Hematopoietic multipotent progenitor cell treated with erythropoietin and hydrocortisone succinate and interleukin-3 and kit ligand, for 15 days (in vitro differentiated cells): ENCODE results near the gene SIRT5.
A peak's percentile ranks its signal among the peaks of the same experiment; 100 is the strongest.

ENCODE experiments used
- DNase-seq: peaks from one replicate; pipeline ENCODE4 v3.0.0-alpha.2; 2015; ENCODE audit warnings: low spot score

SIRT5 gene

DNA sequence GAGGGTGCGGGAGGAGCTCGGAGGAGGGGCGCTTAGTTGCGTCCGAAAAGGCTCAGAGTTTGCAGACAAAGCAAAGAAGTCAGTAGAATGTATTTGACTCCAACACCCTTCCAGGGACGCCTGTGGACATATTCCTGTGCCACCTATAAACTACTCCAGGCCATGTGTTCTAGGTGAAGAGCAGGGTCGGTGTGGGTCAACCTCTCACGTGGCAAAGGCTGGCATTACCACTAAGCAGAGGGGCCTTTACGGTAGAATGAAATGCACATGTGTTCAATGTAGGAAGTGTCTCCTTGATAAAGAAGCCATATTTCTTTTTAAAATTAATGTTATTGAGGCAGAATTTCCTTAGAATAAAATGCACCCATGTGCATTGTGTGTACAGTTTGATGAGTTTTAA, 15.4 kb downstream of the SIRT5 start:
- no peak for DNase-seq

DNA sequence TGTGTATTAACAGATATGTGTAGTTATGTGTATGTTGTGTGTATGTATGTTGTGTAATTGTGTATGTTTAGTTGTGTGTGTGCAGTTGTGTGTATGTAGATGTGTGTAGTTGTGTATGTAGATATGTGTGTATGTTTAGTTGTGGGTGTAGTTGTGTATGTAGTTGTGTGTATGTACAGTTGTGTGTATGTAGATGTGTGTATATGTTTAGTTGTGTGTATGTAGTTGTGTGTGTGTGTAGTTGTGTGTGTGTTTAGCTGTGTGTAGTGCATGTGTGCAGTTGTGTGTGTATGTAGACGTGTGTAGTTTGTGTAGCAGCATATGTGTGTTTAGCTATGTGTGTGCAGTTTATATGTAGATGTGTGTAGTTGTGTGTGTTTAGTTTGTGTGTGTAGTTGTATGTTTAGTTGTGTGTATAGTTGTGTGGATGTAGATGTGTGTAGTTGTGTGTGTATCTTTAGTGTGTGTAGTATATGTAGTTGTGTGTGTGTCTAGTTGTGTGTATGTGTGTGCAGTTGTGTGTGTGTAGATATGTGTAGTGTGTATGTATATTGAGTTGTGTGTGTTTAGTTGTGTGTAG, 16.3 kb downstream of the SIRT5 start:
- DNase-seq: no peak

DNA sequence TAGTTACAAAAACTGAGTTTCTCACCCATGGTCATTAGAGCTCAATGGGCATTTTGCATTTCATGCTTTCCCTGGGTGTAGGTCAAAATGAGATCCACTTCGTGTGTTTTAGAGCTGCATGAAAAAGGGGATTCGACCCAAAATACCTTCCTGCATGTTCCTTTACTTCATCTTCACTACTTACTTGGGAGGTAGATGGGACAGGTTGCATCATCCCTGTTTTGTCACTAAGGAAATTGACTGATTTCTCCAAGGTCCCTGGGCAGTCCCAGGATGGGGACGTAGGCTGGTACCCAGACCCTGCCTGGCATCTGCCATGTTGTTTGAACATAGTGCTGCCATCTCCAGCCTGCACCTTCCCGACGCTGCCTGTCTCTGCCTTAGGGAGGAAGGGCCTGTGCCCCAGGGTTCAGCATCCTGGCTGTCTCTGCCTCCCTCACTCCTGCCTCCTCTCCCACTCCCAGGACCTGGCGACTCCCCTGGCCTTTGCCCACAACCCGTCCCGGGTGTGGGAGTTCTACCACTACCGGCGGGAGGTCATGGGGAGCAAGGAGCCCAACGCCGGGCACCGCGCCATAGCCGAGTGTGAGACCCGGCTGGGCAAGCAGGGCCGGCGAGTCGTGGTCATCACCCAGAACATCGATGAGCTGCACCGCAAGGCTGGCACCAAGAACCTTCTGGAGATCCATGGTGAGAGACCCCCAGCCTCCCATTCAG, 17.0 kb downstream of the SIRT5 start:
- no peak for DNase-seq

DNA sequence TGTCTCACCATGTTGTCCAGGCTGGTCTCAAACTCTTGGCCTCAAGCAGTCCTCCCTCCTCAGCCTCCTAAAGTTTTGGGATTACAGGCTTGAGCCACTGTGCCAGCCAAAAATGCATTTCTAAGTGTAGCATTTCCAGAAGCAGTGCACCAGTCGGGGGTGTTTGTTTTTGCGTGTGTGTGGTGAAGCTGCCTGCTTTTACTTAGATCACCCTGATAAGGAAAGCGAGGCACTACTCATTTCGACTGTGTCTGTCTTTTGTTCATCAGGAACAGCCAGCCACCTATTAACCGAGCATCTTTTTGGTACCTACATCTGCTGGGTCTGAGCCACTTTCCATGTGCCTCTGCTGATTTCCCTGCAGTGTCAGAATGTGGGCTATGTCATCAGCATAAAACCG, 18.7 kb downstream of the SIRT5 start:
- DNase-seq: no peak

DNA sequence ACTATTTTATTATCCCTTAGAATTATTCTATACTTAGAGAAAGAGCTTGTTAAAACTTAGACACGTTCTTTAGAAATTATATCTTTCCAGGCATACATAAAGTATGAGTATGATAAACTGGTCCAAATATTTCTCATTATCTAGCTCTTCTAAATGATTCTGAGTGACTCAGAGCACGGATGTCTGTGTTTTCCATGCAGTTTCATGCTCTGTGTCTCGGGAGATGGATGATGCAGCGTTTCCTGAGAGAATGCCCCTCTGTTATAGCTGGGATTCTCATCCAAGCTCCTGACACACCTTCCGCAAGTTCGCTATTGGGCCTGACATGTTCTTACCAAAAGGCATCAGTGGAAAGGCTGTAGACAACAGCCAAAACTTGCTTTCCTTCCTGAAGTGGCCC, 19.3 kb downstream of the SIRT5 start:
- DNase-seq: no peak

DNA sequence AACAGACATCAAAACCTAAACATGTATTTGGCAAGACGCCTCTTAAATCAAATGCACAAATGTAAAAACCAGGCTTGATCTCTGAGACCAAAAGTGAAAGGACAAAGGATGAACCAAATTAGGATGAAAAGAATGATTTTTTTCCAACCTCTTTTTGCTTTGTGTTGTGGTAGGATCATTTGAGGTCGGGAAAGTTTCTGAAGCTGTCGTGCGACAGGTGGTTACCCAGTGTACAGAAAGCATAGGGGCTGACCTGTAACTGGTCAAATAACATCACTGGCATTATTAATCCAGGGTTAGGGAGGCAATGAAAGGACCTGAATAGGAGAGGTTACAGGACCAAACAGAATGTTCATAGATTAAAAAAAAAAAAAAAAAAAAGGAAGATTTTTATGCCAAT, 22.7 kb downstream of the SIRT5 start:
- no peak for DNase-seq

DNA sequence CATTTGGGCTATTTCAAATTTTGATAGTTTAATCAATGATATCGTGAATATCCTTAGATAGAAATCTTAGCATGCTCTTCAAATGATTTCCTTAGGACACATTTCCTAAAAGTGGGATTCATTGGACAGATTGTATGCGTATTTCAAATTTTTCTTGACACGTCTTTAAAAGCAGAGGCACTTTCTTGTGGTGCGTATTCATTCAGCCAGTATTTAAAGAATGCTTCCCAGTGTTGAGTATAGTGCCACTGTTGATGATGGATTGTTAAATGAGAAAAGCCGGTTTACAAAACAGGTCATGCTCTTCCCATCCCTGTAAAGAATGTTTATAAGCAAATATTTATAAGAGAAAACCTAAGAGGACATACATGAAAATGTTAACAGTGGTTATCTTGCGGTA, 25.6 kb downstream of the SIRT5 start:
- DNase-seq: no peak

DNA sequence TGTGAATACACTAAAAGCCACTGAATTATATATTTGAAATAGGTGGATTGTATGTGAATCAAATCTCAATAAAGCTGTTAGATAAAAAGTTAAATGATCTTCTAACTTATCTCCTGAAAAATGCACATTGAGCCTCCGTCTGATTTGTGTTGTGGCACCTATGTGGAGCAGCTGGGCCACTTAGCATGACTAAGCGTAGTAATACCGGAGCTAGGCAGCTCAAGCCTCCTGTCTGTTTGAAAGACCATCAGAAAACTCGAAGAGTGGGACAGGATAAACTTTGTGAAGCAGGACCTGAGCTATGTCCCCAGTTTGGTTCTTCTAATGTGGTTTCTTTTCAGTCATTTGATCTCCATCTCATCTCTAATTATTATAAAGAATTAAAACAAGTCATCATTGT, 29.7 kb downstream of the SIRT5 start:
- DNase-seq: no peak

DNA sequence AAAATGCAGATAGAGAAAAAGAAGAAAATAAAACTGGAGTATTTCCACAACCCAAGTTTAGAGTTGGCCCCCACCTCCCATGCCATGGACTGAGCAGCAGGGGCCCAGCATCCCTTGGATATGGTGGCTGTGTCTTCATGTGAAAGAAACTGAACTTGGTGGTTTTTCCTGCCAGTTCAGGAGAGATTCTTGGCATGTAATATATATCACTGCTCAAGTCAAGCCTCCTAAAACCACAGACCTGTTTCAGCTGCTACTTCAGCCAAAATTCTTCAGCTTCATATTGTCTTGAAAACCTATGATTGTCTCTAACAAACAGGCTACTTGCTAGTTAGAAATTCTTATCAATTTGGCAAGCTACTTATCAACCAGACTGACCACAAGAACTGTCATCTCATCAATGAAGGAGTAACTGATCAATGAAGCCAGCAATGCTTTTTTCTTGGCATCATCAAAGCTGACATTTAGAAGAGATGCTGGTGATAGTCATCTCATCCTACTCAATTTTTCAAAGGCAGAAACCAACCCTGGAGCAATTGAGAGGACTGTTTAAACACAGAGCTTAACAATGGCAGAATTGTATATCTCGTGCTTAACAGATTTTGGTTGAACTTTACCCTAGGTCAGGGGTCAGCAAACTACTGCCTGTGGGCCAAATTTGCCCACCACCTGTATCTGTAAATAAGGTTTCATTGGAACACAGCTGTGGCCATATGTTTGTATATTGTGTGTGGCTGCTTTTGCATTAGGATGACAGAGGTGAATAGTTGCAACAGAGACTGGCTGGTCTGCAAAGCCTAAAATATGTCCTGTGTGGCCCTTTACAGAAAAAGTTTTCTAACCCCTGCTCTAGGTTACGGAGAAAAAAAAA, 30.4 kb downstream of the SIRT5 start:
- no peak for DNase-seq

DNA sequence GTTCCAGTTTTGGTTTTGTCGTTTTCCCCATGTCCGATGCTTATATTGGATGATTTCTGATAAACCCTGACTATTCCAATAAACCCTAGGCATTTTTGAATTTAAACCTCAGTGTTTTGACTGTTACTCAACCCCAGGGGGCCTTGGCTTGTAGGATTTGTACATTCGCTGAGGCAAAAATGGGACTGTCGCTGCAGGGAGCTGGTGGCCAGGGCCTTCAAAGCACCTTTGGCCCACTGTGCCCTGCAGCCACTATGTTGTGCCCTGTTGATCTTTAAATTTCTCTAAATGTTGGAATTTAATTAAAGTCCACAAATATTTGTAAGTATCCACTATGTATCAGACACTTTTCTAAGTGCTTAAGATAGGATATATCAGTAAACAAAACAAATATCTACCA, 31.2 kb downstream of the SIRT5 start:
- DNase-seq: no peak

DNA sequence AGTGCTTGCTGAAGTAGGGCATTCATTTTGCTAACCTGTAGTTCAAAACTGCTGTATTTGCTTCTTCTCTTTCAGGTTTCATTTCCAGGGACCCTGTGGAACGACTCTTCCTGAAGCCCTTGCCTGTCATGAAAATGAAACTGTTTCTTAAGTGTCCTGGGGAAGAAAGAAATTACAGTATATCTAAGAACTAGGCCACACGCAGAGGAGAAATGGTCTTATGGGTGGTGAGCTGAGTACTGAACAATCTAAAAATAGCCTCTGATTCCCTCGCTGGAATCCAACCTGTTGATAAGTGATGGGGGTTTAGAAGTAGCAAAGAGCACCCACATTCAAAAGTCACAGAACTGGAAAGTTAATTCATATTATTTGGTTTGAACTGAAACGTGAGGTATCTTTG, 37.3 kb downstream of the SIRT5 start:
- DNase-seq: no peak

DNA sequence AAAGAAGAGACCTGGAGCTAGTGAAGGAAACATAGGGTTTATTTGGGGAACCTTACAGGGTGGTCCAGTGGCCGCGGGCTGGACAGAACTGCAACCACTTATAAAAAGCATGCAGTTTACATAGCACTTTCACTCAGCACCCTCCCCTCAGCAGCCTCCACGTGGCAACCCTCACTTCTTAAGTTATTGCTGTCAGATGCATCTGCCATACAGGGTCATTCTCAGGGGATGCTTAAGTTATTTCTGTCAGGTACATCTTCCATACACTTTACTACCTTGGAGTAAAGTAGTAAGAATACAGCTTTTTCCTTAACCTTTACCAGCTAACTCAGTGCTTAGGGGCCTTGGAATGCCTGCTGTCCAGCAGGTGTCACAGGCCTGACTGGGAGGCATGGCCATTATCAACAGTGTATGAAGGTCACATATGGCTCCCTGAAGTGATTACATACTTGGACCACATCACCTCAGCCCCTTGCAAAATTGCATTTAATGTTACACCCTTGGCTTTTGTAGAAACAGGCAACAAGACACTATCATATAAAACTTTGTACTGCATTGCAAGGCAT, 38.7 kb downstream of the SIRT5 start:
- DNase-seq: no peak

DNA sequence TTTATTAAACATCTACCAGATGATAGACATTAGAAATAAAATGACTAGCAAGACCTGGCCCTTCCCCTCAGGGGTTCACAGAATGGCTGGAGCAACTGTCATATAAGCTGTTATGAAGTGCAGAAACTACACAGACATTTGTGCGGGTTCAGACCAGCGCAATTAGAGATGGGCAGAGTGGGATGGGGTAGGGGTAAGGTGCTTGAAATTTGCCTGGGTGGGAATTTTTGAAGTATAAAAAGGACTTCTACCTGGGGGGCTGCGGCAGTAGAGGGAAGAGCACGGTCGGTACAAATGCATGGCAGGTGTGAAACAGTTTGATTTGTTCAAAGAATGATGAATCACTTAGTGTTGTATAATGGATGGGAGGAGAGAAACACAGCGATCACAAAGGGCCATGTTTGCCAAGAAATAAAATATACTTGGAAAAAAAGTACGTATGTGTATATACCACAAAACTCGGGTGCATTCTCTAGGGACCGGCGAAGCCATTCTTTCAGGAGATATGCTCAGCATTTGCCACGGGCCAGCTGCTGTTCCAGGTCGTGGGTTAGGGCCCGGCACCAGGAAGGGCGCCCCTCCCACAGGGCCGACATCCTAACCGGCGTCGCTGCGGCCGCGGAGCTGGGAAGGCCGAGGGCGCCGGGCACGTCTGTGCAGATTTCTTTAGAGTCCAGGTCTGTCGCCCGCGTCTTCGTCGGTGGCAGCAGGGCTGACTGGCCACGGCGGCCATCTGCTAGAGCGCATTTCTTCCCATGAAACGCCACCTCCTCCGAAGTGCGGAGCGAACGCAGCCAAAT, 39.9 kb downstream of the SIRT5 start:
- DNase-seq: no peak

DNA sequence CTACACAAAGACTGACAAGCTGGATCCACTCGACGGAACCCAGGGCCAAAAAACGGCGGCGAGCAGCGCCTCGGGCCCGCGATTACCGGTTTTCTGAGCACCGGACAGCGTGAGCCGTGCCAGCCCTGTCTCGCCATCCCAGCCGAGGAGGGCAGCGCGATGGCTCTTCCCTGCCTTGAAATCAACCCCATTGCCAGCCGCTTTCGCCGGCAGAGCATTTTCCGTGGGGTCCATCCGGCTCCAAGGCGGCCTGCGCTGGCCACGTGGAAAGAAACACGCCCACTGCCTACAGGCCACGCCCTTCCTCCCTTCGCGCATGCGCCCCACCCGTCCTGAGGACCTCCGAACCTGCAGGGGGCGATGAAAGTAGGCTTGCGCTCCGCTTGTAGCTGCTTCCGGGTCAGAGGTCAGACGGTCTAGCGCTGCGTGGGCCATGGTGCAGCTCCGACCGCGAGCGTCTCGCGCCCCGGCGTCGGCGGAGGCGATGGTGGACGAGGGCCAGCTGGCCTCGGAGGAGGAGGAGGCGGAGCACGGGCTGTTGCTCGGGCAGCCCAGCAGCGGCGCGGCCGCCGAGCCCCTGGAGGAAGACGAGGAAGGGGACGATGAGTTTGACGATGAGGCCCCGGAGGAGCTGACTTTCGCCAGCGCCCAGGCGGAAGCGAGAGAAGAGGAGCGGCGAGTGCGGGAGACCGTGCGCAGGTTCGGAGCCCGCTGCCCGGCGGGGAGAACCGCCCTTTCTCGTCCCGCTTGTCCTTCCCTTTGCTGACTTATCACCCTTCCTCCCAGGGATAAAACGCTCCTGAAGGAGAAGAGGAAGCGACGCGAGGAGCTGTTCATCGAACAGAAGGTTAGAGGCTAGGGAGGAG, 40.8 kb downstream of the SIRT5 start, which contains the start of gene NOL7:
Gene NOL7, plus strand, starts transcription at position 410 of the 866 bp plus-strand sequence. Its CDS starts 24 bp downstream, at position 434.
- DNase-seq: peak; percentile 99

DNA sequence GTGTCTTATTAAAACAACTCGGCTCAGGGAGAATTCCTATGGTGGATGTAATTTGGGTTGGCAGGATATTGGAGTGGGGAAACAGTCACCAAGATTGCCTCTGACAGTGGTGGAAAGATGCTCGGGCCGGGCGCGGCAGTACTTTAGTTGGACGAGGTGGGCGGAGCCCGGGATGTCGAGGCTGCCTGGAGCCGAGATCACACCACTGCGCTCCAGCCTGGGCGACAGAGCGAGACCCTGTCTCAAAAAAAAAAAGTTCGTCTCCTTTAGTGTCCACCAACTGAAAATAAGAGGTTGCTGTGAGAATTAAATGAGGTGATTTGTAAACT, 41.4 kb downstream of the SIRT5 start:
- peak; percentile 55 for DNase-seq

DNA sequence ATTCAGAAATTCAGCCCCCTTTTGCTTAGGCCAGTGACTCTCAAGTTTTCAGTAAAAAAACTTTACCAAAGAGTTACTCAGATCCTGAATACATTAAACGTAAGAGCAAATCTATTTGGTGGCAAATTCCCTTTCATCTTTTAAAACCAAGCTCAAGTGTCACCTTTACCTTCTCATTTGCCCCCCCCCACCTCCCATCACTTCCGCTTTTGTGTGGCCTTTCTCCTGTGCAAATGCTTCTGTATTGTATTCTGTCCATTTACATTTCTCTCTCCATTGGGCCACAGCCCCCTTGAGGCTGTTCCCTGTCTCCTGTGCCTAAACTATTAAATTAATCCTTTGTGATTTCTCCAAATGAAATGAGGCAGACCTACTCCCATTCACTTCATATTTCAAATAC, 42.7 kb downstream of the SIRT5 start:
- DNase-seq: no peak

DNA sequence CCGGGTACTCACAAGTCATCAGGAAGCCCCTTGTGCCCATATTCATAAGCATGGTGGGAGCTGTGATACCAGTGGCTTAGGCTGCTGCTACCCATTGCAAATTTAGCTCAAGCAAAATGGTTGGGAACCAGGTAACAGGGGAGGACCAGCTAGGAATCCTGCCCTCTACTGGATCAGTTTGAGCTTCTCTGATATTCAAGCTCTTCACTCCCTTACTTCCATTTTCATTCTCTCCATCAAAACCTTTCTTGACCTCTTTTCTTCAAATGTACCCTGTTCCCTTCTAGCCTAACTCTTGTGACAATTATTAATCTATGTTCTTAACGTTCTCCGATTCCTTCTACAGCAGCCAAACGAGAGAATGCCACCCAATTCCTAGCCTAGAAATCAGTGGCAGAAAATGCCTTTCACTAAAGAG, 50.5 kb downstream of the SIRT5 start:
- peak; percentile 62 for DNase-seq

DNA sequence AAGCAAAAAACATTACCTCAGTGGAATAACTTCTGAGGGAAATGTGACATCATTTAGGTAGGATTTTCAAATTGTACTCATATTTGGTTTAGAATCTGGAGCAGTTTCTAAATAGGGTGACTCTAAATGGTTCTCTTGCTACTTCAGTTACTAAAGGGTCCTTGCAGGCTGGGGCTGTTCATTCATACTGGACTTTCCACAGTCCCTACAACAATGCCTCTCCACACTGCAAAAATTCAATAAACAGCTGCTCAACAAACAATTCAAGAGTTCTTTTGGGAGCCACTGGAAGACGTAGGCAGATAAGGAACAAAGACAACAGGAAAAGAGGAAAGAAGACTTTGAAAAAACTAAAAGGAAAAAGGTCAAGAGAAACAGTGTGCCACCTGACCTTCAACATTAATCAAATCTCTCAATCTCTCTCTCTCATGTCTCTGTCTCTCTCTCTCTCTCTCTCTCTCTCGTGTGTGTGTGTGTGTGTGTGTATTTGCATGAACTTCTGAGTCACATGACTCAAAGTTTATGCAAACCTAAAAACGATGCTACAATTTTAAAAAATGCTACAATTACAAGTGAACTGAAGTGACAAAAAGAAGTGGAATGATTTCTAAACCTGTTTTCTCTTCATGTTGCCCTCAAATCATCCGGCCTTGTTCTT, 55.2 kb downstream of the SIRT5 start:
- no peak for DNase-seq

DNA sequence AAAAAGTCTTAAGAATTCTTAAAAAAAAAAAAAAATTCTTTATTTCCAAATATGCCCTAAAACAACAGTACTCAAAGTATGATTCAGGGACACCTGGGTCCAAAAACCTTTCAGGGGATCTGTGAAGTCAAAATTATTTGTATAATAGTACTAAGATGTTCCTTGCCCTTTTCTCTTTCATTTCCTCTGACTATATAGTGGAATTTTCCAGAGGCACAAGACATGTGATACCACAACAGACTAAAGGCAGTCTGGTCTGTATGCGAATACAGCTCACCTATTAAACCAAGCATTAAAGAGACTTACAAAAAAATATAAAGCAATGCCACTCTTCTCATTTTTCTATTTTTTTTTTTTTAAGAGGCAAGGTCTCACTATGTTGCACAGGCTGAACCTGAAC, 56.1 kb downstream of the SIRT5 start:
- no peak for DNase-seq

DNA sequence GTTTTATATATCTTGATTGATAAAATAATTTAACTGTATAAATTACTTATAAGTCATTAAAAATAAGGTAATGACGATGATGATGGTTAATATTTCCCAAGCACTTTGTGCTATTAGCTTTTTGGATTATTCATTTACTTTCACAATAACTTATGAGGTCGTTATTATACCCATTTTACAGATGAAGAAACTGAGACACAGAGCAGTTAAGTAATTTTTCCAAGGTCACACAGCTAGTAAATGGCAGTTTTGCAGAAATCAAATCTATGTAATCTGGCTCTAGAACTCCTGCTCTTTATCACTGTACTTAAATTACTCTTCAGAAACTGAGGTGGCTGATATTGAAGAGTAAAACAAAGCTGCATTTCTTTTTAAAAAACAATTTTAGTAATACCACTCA, 58.9 kb downstream of the SIRT5 start:
- no peak for DNase-seq
